ENCODE results near the gene NAXE.
A peak's percentile ranks its signal among the peaks of the same experiment; 100 is the strongest.
"Not testable (repeated sequence)": the region's sequence is repeated elsewhere in the genome, so short reads cannot be mapped to it uniquely, and the experiment has no call there.

Gene NAXE

GRCh38 chr1:156624814-156625435 is 33.3 kb downstream of the NAXE start:
- no peak overlapping the region; the same call in 1 of the 2 replicates for H3K27ac ChIP-seq
- TF ChIP-seq CTCF (conservative IDR thresholded peaks at IDR 0.05), result no peak

GRCh38 chr1:156625436-156626078 is 34.0 kb downstream of the NAXE start:
- peak; percentile 91 for TF ChIP-seq CTCF (conservative IDR thresholded peaks at IDR 0.05)
- no peak overlapping the region for H3K27ac ChIP-seq

GRCh38 chr1:156626079-156626438 is 34.5 kb downstream of the NAXE start:
- no peak overlapping the region for H3K27ac ChIP-seq
- peak; percentile 12 for TF ChIP-seq CTCF (conservative IDR thresholded peaks at IDR 0.05)

- TF ChIP-seq CTCF (conservative IDR thresholded peaks at IDR 0.05), result peak; percentile 76
- no peak overlapping the region for H3K27ac ChIP-seq
These were observed 35.8 kb downstream of the NAXE start for GRCh38 chr1:156627313-156627880.

GRCh38 chr1:156629823-156630449 is 38.4 kb downstream of the NAXE start:
- H3K27ac ChIP-seq, result no peak overlapping the region
- no peak for TF ChIP-seq CTCF (conservative IDR thresholded peaks at IDR 0.05)

- not testable (repeated sequence) for H3K27ac ChIP-seq
These were observed 39.6 kb downstream of the NAXE start for GRCh38 chr1:156631152-156631551.

- TF ChIP-seq CTCF (conservative IDR thresholded peaks at IDR 0.05), result no peak
- no peak overlapping the region for H3K27ac ChIP-seq
These were observed 40.8 kb downstream of the NAXE start for GRCh38 chr1:156632355-156632754.

All from VCaP (cell line).